Fibroblast of lung (primary cell): ENCODE results near the gene BCL2L14. TPM values are rescaled to one million over a fixed set of nuclear protein-coding genes. Genes with fewer than 3 reads are reported as not detected.

Experiments
- DNase-seq, 2 donors: peaks; one replicate each; pipeline versions ENCODE4 v3.0.0 to v3.0.0-alpha.2; 2010; ENCODE audit warnings: low read depth in 2 of 2
- H2AFZ ChIP-seq: 2 replicates; pipeline ENCODE4 v1.5.1; 2012; ENCODE audit warnings: low read length, control low read depth, inconsistent platforms
- H3K27ac ChIP-seq: 2 replicates; pipeline ENCODE4 v1.5.1; 2011; ENCODE audit warnings: low read length, control low read depth; ENCODE audit not compliant: insufficient read depth
- H3K27me3 ChIP-seq: 2 replicates; pipeline ENCODE4 v1.5.1; 2011; ENCODE audit warnings: mild to moderate bottlenecking, low read length; ENCODE audit not compliant: control insufficient read depth, insufficient read depth
- H3K36me3 ChIP-seq: 2 replicates; pipeline ENCODE4 v1.5.1; 2011; ENCODE audit warnings: low read length; ENCODE audit not compliant: control insufficient read depth, insufficient read depth
- H3K4me1 ChIP-seq: 2 replicates; pipeline ENCODE4 v1.5.1; 2011; ENCODE audit warnings: low read length; ENCODE audit not compliant: control insufficient read depth, insufficient read depth; ENCODE audit errors: extremely low read depth
- H3K4me2 ChIP-seq: 2 replicates; pipeline ENCODE4 v1.5.1; 2011; ENCODE audit warnings: low read length, control low read depth; ENCODE audit not compliant: insufficient read depth; ENCODE audit errors: extremely low read depth
- H3K4me3 ChIP-seq, 4 experiments: fragments of 200-600 bp in 1 of 4; sonication (generic) in 1 of 4; replicated peaks in 1 of 4; 2 replicates each; pipeline ENCODE4 v1.5.1; 2011 to 2016; ENCODE audit warnings: low read length in 4 of 4, low read depth in 3 of 4, mild to moderate bottlenecking in 3 of 4, control low read depth in 2 of 4, inconsistent platforms in 1 of 4, mixed read lengths in 1 of 4; ENCODE audit not compliant: insufficient read depth in 1 of 4; ENCODE audit errors: control extremely low read depth in 1 of 4
- H3K79me2 ChIP-seq: 2 replicates; pipeline ENCODE4 v1.5.1; 2012; ENCODE audit warnings: mild to moderate bottlenecking, low read length, inconsistent platforms; ENCODE audit not compliant: control insufficient read depth, insufficient read depth
- H3K9ac ChIP-seq: 2 replicates; pipeline ENCODE4 v1.5.1; 2011; ENCODE audit warnings: mild to moderate bottlenecking, low read length, control low read depth; ENCODE audit not compliant: insufficient read depth
- H3K9me3 ChIP-seq: 2 replicates; pipeline ENCODE4 v1.5.1; 2012; ENCODE audit warnings: low read depth, low read length; ENCODE audit not compliant: control insufficient read depth, insufficient read depth
- H4K20me1 ChIP-seq: 2 replicates; pipeline ENCODE4 v1.5.1; 2011; ENCODE audit warnings: low read length; ENCODE audit not compliant: control insufficient read depth, insufficient read depth; ENCODE audit errors: extremely low read depth
- EZH2 ChIP-seq: IDR thresholded peaks from 2 replicates; pipeline ENCODE4 v1.5.1; 2012; ENCODE audit warnings: low read length, control low read depth, mild to moderate bottlenecking; ENCODE audit errors: missing control alignments
- polyA plus RNA-seq, 2 donors: library from polyadenylated mRNA; depleted of rRNA in 1 of 2; stranded (reverse) in 1 of 2; unstranded in 1 of 2; fragments of >200 nt; gene quantifications; 2 replicates each; pipeline ENCODE4 v1.2.1, GENCODE V29; 2011 to 2012; ENCODE audit warnings: missing spikeins in 1 of 2
- total RNA-seq: library from RNA; depleted of rRNA; stranded (reverse); fragments of >200 nt; gene quantifications from 2 replicates; pipeline ENCODE4 v1.2.1, GENCODE V29; 2014
- TF ChIP-seq, protein P1 (sequence below), 2 donors: IDR thresholded peaks in 1 of 2; conservative IDR thresholded peaks in 1 of 2; 1 replicate in 1 of 2; 2 replicates in 1 of 2; pipeline ENCODE4 v1.5.1; 2011 to 2012; ENCODE audit warnings: low read length in 2 of 2, control low read depth in 1 of 2, inconsistent platforms in 1 of 2, low read depth in 1 of 2, mild to moderate bottlenecking in 1 of 2

Gene BCL2L14
- total and polyA plus RNA-seq, 2 donors (not counting 1 experiment from before 2014, with no cell fraction given): not detected

DNA sequence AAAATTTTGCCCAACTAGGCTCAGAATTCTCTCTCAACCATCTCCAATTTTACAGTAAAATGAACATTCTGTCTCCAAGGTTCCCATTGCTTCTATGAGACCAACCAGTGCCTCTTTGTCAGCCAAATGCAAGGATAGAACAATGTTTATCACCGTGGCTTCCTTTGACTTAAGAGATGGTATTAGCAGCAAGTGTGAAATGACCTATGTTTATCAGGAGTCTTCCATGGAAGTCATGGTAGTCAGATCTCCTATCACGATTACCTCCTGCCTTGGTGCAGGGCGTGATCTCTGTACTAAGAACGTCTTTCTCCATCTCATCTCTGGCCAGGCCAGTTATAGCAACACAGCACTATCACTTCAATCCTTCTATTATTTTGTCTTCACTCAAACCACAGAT is 6.1 kb upstream of the BCL2L14 start:
- Histone ChIP-seq H2AFZ (no peak overlapping the region), H3K9ac (no peak overlapping the region), H3K27me3 (no peaks in the 10 kb centered on the region), H3K4me1 (no peaks in the 10 kb centered on the region), H4K20me1 (no peaks in the 10 kb centered on the region), H3K4me3 (no peak overlapping the region), H3K4me2 (no peak overlapping the region), H3K79me2 (no peaks in the 10 kb centered on the region), H3K9me3 (no peaks in the 10 kb centered on the region), H3K36me3 (no peaks in the 10 kb centered on the region), H3K27ac (no peak overlapping the region)
- TF ChIP-seq EZH2: no peak
- TF ChIP-seq, protein P1, sequence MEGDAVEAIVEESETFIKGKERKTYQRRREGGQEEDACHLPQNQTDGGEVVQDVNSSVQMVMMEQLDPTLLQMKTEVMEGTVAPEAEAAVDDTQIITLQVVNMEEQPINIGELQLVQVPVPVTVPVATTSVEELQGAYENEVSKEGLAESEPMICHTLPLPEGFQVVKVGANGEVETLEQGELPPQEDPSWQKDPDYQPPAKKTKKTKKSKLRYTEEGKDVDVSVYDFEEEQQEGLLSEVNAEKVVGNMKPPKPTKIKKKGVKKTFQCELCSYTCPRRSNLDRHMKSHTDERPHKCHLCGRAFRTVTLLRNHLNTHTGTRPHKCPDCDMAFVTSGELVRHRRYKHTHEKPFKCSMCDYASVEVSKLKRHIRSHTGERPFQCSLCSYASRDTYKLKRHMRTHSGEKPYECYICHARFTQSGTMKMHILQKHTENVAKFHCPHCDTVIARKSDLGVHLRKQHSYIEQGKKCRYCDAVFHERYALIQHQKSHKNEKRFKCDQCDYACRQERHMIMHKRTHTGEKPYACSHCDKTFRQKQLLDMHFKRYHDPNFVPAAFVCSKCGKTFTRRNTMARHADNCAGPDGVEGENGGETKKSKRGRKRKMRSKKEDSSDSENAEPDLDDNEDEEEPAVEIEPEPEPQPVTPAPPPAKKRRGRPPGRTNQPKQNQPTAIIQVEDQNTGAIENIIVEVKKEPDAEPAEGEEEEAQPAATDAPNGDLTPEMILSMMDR (conservative IDR thresholded peaks at IDR 0.05 in 1 of 2, IDR thresholded peaks at IDR 0.05 in 1 of 2; ENCODE audit: low read depth in 1 of 2, low read length in 2 of 2): no peak
- no peak for DNase-seq

DNA sequence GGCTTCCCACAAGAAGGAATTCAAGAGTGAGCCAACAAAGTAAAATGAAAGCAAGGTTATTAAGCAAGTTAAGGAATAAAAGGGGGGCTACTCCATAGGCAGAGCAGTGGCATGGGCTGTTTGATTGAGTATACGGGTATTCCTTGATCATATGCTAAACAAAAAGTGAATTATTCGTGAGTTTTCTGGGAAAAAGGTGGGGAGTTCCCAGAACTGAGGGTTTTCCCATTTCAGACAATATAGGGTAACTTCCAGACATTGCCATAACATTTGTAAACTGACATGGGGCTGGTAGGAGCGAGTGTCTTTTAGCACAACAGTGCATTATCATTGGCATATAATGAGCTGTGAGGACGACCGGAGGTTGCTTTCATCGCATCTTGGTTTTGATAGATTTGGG is 2.0 kb upstream of the BCL2L14 start:
- Histone ChIP-seq H3K4me2 (no peak overlapping the region), H3K36me3 (no peaks in the 10 kb centered on the region), H3K4me1 (no peaks in the 10 kb centered on the region), H2AFZ (no peak overlapping the region), H3K79me2 (no peaks in the 10 kb centered on the region), H3K9me3 (no peaks in the 10 kb centered on the region), H3K9ac (no peak overlapping the region), H4K20me1 (no peaks in the 10 kb centered on the region), H3K27me3 (no peaks in the 10 kb centered on the region), H3K27ac (no peak overlapping the region), H3K4me3 (no peak overlapping the region)
- TF ChIP-seq, protein P1 (conservative IDR thresholded peaks at IDR 0.05 in 1 of 2, IDR thresholded peaks at IDR 0.05 in 1 of 2; ENCODE audit: low read depth in 1 of 2, low read length in 2 of 2): no peak
- no peak for TF ChIP-seq EZH2
- DNase-seq: no peak

DNA sequence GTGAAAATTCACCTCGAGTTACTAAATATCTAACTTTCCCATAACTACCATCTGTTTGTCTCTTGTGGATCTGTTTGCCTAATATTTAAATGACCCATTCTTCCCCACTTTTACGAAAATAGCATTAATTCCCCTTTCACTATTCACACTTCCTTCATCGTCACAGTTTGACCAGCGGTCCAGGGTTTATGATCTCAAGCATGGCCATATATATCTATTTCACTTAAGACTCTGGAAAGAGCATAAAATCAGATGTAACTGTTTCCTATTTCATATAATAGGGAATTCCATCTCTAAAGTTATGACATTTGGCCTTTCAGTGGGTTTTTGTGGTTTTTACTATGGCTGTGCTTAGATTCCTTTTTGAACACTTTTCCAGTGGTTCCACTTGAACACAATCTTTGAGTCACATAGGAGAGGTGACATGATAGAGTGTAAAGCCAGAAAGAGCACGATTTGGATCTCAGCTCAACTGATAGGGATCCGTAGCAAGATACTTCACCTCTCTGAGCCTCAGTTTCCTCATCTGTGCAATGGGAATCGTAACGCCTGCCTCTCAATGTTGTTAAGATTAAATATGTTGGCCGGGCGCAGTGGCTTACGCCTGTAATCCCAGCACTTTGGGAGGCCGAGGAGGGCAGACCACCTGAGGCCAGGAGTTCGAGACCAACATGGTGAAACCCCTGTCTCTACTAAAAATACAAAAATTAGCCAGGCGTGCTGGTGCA is 754 bp upstream of the BCL2L14 start:
- Histone ChIP-seq H3K9me3 (no peaks in the 10 kb centered on the region), H4K20me1 (no peaks in the 10 kb centered on the region), H3K36me3 (no peaks in the 10 kb centered on the region), H3K27me3 (no peaks in the 10 kb centered on the region), H2AFZ (no peak overlapping the region), H3K79me2 (no peaks in the 10 kb centered on the region), H3K9ac (no peak overlapping the region), H3K4me3 (no peak overlapping the region), H3K4me1 (no peaks in the 10 kb centered on the region), H3K4me2 (no peak overlapping the region), H3K27ac (no peak overlapping the region)
- TF ChIP-seq, protein P1 (conservative IDR thresholded peaks at IDR 0.05 in 1 of 2, IDR thresholded peaks at IDR 0.05 in 1 of 2; ENCODE audit: low read depth in 1 of 2, low read length in 2 of 2): no peak
- TF ChIP-seq EZH2: no peak
- DNase-seq: no peak
